HCT116 (cell line): ENCODE measurements around the gene UBE2D4. TPM values are rescaled to one million over a fixed set of nuclear protein-coding genes. Genes with fewer than 3 reads are reported as not detected.

Experiments
- ATAC-seq: fragments of 200-7000 bp; cut with Tn5 transposase; 2 replicates; pipeline ENCODE4 v1.9.1; 2020; ENCODE audit warnings: mild to moderate bottlenecking, moderate library complexity
- BruUV-seq: library from RNA; stranded (reverse); fragments of 400-500 nt; replicated peaks from 2 replicates; lab custom pipeline; 2021; lab: Mats Ljungman, UMichigan
- CTCF ChIA-PET: fragments of 300-600 bp; sonication (Branson Sonifier 250); formaldehyde crosslinking; loops from one replicate; lab custom pipeline; 2021; ENCODE audit warnings: antibody characterized with exemption; lab: Charles Lee
- POLR2A ChIA-PET: fragments of 300-600, 350-600 bp; sonication (Branson Sonifier 250); formaldehyde crosslinking; loops from one replicate; lab custom pipeline; 2021; ENCODE audit warnings: antibody characterized with exemption; lab: Charles Lee
- RAD21 ChIA-PET, 2 experiments: fragments of 300-600 bp; sonication (Branson Sonifier 250); formaldehyde crosslinking; loops; one replicate each; lab custom pipeline; 2023; ENCODE audit warnings: low total read pairs in 2 of 2; ENCODE audit not compliant: uncharacterized antibody in 2 of 2, unreplicated experiment in 2 of 2, low non-redundant PET in 1 of 2; lab: Charles Lee
- DNase-seq: peaks from one replicate; pipeline ENCODE4 v3.0.0-alpha.2; 2010; ENCODE audit warnings: low read depth, low spot score
- H2AFZ ChIP-seq: fragments of 200-600 bp; shearing (Covaris generic), sonication (generic); 2 replicates; pipeline ENCODE4 v1.6.1; 2017; ENCODE audit warnings: low read depth, mixed run types, mixed read lengths, antibody characterized with exemption, low read length; ENCODE audit not compliant: poor library complexity, severe bottlenecking
- H3K27ac ChIP-seq: 2 replicates; pipeline ENCODE4 v1.5.1; 2012; ENCODE audit warnings: low read depth, low read length
- H3K27me3 ChIP-seq: fragments of 200-600 bp; sonication (generic); 2 replicates; pipeline ENCODE4 v1.6.1; 2016; ENCODE audit warnings: mixed run types, low read length, mixed read lengths; ENCODE audit not compliant: insufficient read depth
- H3K36me3 ChIP-seq, 2 experiments: fragments of 200-500 bp in 1 of 2; fragments of 200-600 bp in 1 of 2; sonication (Bioruptor generic) in 1 of 2; sonication (generic) in 1 of 2; 2 replicates each; pipeline versions ENCODE4 v1.5.1 to v1.6.1; 2014 to 2016; ENCODE audit warnings: low read length in 2 of 2, inconsistent platforms in 1 of 2, mixed read lengths in 1 of 2, mixed run types in 1 of 2; ENCODE audit not compliant: insufficient read depth in 2 of 2, control insufficient read depth in 1 of 2
- H3K4me1 ChIP-seq, 2 experiments: fragments of 200-600 bp in 1 of 2; sonication (generic) in 1 of 2; 2 replicates each; pipeline versions ENCODE4 v1.5.1 to v1.6.1; 2012 to 2017; ENCODE audit warnings: low read length in 2 of 2, inconsistent platforms in 1 of 2, mild to moderate bottlenecking in 1 of 2, mixed read lengths in 1 of 2, mixed run types in 1 of 2, moderate library complexity in 1 of 2; ENCODE audit not compliant: insufficient read depth in 2 of 2, control insufficient read depth in 1 of 2
- H3K4me2 ChIP-seq: fragments of 200-600 bp; sonication (generic); 2 replicates; pipeline ENCODE4 v1.6.1; 2017; ENCODE audit warnings: mixed run types, low read length, mixed read lengths
- H3K4me3 ChIP-seq, 2 experiments: fragments of 200-600 bp in 1 of 2; sonication (generic) in 1 of 2; replicated peaks in 1 of 2; 2 replicates each; pipeline ENCODE4 v1.5.1; 2011 to 2016; ENCODE audit warnings: low read length in 2 of 2, control low read depth in 1 of 2, low read depth in 1 of 2, mild to moderate bottlenecking in 1 of 2, mixed read lengths in 1 of 2, mixed run types in 1 of 2
- H3K79me2 ChIP-seq: fragments of 200-600 bp; sonication (generic); 2 replicates; pipeline ENCODE4 v1.6.1; 2017; ENCODE audit warnings: mild to moderate bottlenecking, mixed run types, low read length, moderate library complexity, mixed read lengths; ENCODE audit not compliant: insufficient read depth
- H3K9ac ChIP-seq: fragments of 200-600 bp; sonication (generic); 2 replicates; pipeline ENCODE4 v1.6.1; 2016; ENCODE audit warnings: low read length, mixed read lengths
- H3K9me2 ChIP-seq: fragments of 200-600 bp; sonication (generic), shearing (Covaris generic); 2 replicates; pipeline ENCODE4 v1.6.1; 2017; ENCODE audit warnings: mixed run types, mild to moderate bottlenecking, moderate library complexity; ENCODE audit not compliant: insufficient read depth
- H3K9me3 ChIP-seq, 2 experiments: fragments of 200-500 bp in 1 of 2; fragments of 200-600 bp in 1 of 2; sonication (Bioruptor generic) in 1 of 2; sonication (generic) in 1 of 2; 2 replicates each; pipeline ENCODE4 v1.6.1; 2014 to 2017; ENCODE audit warnings: low read length in 2 of 2, mixed read lengths in 2 of 2, inconsistent platforms in 1 of 2, low read depth in 1 of 2, mild to moderate bottlenecking in 1 of 2, mixed run types in 1 of 2, moderate library complexity in 1 of 2; ENCODE audit not compliant: control insufficient read depth in 1 of 2, insufficient read depth in 1 of 2
- H4K20me1 ChIP-seq: fragments of 200-600 bp; sonication (generic), shearing (Covaris generic); 2 replicates; pipeline ENCODE4 v1.6.1; 2017; ENCODE audit warnings: mixed run types, mild to moderate bottlenecking, moderate library complexity; ENCODE audit not compliant: insufficient read depth
- CBX3 ChIP-seq: IDR thresholded peaks from 2 replicates; pipeline ENCODE4 v1.6.1; 2012; ENCODE audit warnings: low read depth
- CEBPB ChIP-seq: IDR thresholded peaks from 2 replicates; pipeline ENCODE4 v1.6.1; 2012; ENCODE audit warnings: low read depth
- EGR1 ChIP-seq: IDR thresholded peaks from 2 replicates; pipeline ENCODE4 v1.6.1; 2012; ENCODE audit warnings: low read depth
- ELF1 ChIP-seq: IDR thresholded peaks from 2 replicates; pipeline ENCODE4 v1.6.1; 2012; ENCODE audit warnings: low read depth, borderline replicate concordance
- EZH2 ChIP-seq: fragments of 200-600 bp; sonication (generic); IDR thresholded peaks from 2 replicates; pipeline ENCODE4 v1.6.1; 2017; ENCODE audit warnings: antibody characterized with exemption, mixed run types
- EZH2phosphoT487 ChIP-seq: fragments of 200-600 bp; IDR thresholded peaks from 2 replicates; pipeline ENCODE4 v1.6.1; 2018; ENCODE audit warnings: antibody characterized with exemption, borderline replicate concordance
- JUND ChIP-seq: IDR thresholded peaks from 2 replicates; pipeline ENCODE4 v1.6.1; 2012
- POLR2A ChIP-seq: IDR thresholded peaks from 2 replicates; pipeline ENCODE4 v1.7.0; 2011; ENCODE audit warnings: borderline replicate concordance; ENCODE audit not compliant: insufficient read depth, insufficient read length; ENCODE audit errors: extremely low read depth
- RAD21 ChIP-seq: IDR thresholded peaks from 2 replicates; pipeline ENCODE4 v1.6.1; 2012; ENCODE audit warnings: low read depth, mild to moderate bottlenecking
- TCF7L2 ChIP-seq: IDR thresholded peaks from 2 replicates; pipeline ENCODE4 v1.7.0; 2011; ENCODE audit warnings: borderline replicate concordance, inconsistent platforms; ENCODE audit not compliant: insufficient read depth, insufficient read length; ENCODE audit errors: extremely low read depth
- YY1 ChIP-seq: IDR thresholded peaks from 2 replicates; pipeline ENCODE4 v1.6.1; 2011; ENCODE audit warnings: low read length, low read depth, moderate library complexity, mild to moderate bottlenecking; ENCODE audit not compliant: insufficient replicate concordance; ENCODE audit errors: extremely low read depth
- intact Hi-C: fragments of 100-400 bp; cut with micrococcal nuclease; formaldehyde crosslinking; loops from 2 replicates; pipeline ENCODE4 v1.10.0; 2022
- total RNA-seq: library from RNA; stranded (reverse); gene quantifications from one replicate; pipeline ENCODE4 v1.2.1, GENCODE V29; 2021; ENCODE audit not compliant: unreplicated experiment

UBE2D4 gene
- total RNA-seq, 1 experiment from 2014 or later: 12.9 TPM

DNA sequence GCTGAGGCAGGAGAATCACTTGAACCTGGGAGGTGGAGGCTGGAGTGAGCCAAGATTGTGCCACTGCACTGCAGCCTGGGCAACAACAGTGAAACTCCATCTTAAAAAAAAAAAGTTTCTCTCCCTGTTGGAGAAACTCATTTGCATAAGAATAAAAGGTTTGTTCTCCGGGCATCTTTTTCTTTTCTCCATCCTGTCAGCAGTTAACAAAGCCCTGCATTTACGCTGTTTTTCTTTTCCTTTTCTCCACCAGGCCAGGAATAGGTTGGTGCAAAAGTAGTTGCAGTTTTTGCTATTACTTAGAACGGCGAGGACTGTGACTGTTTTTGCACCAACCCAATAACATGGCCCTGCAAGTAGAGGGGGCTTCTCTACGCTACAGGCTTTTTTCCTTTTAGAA, 10.3 kb upstream of the UBE2D4 start (continued):
- TF ChIP-seq EGR1: no peak
- TF ChIP-seq RAD21: no peak
- TF ChIP-seq, all 23 proteins: peak for 0

DNA sequence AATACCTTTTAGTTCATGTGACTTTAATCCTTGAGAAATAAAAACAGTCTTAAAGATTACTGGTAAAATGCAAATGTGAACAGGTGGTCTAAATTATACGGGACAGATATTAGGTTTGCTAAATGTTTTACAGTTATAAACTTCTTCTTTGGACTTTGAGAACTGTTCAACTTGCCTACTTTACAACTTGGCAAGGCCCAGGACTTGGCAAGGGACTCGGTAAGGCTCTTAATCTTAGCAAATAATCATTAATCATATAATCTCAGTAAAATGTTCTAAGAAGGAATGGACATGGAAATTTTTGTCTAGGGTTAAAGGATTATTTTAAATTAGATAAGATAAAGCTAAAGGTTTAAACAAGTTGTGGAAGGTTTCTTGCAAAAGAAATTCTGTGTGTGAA, 4.8 kb upstream of the UBE2D4 start:
- no peak overlapping the region for H3K27ac ChIP-seq
- no peak overlapping the region for H2AFZ ChIP-seq
- no peak overlapping the region for H3K4me2 ChIP-seq
- CTCF ChIA-PET: no interaction called here
- no peaks in the 10 kb centered on the region for H3K9me2 ChIP-seq
- no peaks in the 10 kb centered on the region for H3K79me2 ChIP-seq
- no TSS peak for BruUV-seq
- H3K4me1 ChIP-seq: peaks cover 5 to 13% of the 10 kb centered on the region in 2 experiments; a peak in 3 of 4 replicates
- intact Hi-C loops: no loop called here
- H4K20me1 ChIP-seq: no peaks in the 10 kb centered on the region
- RAD21 ChIA-PET: no interaction called here
- no peaks in the 10 kb centered on the region for H3K9me3 ChIP-seq
- DNase-seq (no peak), ATAC-seq (no peak)
- H3K4me3 ChIP-seq: no peak overlapping the region
- no peaks in the 10 kb centered on the region for H3K36me3 ChIP-seq
- no peaks in the 10 kb centered on the region for H3K27me3 ChIP-seq
- POLR2A ChIA-PET: no interaction called here
- H3K9ac ChIP-seq: no peak overlapping the region
- TF ChIP-seq ELF1 (no peak), CBX3 (no peak), JUND (no peak), TCF7L2 (no peak), YY1 (no peak), CEBPB (no peak)

DNA sequence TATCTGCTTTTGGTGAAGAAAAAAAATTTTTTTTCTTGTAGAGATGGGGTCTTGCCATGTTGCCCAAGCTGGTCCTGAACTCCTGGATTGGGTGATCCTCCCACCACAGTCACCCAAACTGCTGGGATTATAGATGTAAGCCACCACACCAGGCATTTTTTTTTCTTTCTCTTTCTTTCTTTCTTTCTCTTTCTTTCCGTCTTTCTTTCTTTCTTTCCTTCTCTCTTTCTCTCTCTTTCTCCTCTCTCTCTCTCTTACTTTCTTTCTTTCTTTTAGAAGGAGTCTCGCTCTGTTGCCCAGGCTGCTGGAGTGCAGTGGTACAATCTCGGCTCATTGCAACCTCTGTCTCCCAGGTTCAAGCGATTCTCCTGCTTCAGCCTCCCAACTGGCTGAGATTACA, 3.5 kb upstream of the UBE2D4 start:
- ChIA-PET CTCF (no interaction called here), RAD21 (no interaction called here), POLR2A (no interaction called here)
- H3K27me3 ChIP-seq: no peaks in the 10 kb centered on the region
- H4K20me1 ChIP-seq: no peaks in the 10 kb centered on the region
- no peaks in the 10 kb centered on the region for H3K9me2 ChIP-seq
- H3K4me1 ChIP-seq: peaks cover 5 to 20% of the 10 kb centered on the region in 2 experiments; a peak in 3 of 4 replicates
- peaks cover 0 to 4% of the 10 kb centered on the region in 2 experiments; a peak in 1 of 4 replicates for H3K9me3 ChIP-seq
- ATAC-seq: no peak
- H3K79me2 ChIP-seq: no peaks in the 10 kb centered on the region
- no peak overlapping the region for H3K9ac ChIP-seq
- H3K4me3 ChIP-seq: no peak overlapping the region
- H3K36me3 ChIP-seq: no peaks in the 10 kb centered on the region
- H3K4me2 ChIP-seq: no peak overlapping the region
- TF ChIP-seq CBX3 (no peak), POLR2A (no peak), EZH2 (no peak), EZH2phosphoT487 (no peak)
- intact Hi-C loops: no loop called here
- H2AFZ ChIP-seq: no peak overlapping the region
- BruUV-seq: no TSS peak
- no peak for DNase-seq
- no peak overlapping the region for H3K27ac ChIP-seq
